GM18873 (cell line): ENCODE measurements around the gene CAMTA1.

ENCODE experiments used
- ATAC-seq: cut with Tn5 transposase; IDR thresholded peaks from one replicate; pipeline ENCODE4 v1.9.1; 2021; ENCODE audit warnings: mild to moderate bottlenecking, moderate library complexity, moderate number of reproducible peaks; ENCODE audit not compliant: unreplicated experiment, low FRiP score

Gene CAMTA1

DNA sequence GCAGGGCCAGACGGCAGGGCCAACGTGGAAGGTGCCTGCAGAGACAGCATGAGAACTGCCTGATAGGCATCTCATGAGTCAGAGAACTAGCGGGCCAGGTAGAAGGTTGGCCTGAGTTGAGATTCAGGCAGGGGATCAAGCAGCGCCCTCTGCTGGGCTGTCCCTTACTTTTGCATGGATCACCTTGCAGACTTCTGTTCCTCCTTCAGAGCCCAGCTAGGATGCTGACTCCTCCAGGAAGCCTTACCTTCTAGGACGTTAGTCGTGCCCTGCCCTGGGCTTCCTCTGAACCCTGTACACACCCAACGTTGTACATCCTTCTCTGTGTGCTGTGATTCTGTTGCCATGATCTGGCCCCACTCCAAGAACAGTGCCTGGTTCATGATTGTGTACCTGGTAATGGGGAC, 754.5 kb downstream of the CAMTA1 start:
- ATAC-seq, result no peak

- ATAC-seq, result no peak
These were observed 755.6 kb downstream of the CAMTA1 start for GRCh38 chr1:7540816-7541215.

DNA sequence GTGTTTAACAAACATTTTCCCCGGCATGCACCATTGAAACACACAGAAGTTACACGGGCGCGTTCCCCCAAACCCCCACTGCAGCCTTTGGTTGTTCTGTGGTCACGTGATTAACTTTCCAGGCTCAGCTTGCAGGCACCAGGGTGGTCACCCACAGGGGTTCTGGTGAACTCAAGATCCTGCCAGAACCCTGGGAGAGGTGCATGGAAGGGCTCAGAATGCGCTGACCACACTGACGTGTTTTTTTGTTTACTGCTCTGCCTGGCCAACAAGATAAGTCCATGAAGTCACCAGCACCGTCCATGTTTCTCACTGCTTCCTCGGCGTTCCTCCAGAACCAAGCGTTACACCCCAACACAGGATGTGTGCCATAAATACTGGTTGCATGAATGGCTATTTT, 756.4 kb downstream of the CAMTA1 start:
- no peak for ATAC-seq

GRCh38 chr1:7543718-7544090, 758.5 kb downstream of the CAMTA1 start:
- ATAC-seq, result no peak

GRCh38 chr1:7549277-7550161, 764.3 kb downstream of the CAMTA1 start:
- no peak for ATAC-seq

DNA sequence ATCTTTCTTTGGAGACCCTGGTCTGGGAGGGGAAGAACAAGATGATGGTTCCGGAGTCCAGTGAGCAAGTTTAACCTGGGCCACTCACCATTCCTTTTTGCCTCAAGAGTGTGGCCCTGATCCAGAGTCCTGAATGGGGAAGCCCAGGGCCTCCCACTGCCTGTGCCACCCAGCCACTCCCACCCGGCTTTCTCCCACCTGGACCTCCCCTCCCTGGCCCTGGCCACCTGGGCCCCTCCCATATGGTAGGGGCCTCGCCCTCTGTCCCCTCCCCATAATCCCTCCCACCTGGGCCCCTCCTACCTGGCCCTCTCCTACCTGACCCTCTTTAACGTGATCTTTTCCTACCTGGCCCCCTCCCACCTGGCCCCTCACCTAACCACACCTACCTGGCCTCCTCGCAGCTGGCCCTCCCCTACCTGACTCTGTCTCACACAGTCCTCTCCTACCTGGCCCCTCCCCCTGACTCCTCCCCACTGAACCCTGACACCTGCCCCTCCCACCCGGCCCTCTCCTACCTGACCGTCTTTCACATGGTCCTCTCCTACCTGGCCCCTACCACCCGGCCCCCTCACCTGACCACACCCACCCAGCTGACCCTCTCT, 765.1 kb downstream of the CAMTA1 start:
- no peak for ATAC-seq

- no peak for ATAC-seq
These were observed 765.7 kb downstream of the CAMTA1 start for GRCh38 chr1:7550981-7551380.

DNA sequence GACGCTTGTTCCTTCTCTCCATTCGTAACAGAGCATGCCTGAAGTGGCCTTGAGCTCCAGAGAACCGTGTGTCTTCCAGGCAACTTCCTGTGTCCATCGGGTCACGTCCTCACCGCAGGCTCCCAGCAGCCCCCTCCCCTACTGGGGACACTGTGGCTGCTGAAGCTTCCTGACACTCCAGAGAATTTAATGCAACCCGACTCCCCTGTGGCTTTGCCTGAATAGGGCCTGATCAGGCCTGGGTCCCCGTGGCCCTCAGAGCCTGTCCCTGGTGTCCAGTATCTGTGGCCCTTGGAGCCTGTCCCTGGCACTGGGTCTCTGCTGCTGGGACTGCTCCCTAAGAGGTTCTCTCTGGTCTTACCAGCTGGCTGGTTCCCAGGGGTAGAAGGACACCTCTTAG, 766.2 kb downstream of the CAMTA1 start:
- no peak for ATAC-seq

- ATAC-seq, result no peak
These were observed 767.1 kb downstream of the CAMTA1 start for GRCh38 chr1:7552402-7552801.

DNA sequence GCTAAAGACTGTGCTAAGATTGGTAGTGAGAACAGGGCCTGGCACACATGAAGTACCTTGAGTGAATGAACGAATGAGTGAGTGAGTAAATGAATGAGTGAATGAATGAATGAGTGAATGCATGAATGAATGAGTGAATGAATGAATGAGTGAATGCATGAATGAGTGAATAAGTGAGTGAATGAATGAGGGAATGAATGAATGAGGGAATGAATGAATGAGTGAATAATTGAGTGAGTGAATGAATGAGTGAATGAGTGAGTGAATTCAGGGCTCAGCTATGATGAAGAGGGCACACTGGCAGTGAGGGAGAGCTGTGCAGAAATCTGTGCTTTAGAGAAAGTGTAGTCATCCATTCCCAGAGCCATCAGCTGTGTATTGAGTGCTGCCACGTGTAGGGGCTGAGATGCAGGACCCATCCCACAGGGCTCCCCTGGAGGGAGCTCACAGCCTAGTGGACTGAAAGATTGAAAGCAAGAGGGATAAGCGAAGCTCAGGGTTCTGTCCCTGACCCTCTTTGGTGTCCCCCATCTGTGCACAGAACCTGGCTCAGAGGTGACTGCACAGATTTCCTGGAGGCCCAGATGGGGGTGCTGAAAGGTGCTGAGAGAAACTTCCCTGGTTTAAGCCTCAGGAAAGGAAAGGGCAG, 767.9 kb downstream of the CAMTA1 start:
- ATAC-seq, result no peak

DNA sequence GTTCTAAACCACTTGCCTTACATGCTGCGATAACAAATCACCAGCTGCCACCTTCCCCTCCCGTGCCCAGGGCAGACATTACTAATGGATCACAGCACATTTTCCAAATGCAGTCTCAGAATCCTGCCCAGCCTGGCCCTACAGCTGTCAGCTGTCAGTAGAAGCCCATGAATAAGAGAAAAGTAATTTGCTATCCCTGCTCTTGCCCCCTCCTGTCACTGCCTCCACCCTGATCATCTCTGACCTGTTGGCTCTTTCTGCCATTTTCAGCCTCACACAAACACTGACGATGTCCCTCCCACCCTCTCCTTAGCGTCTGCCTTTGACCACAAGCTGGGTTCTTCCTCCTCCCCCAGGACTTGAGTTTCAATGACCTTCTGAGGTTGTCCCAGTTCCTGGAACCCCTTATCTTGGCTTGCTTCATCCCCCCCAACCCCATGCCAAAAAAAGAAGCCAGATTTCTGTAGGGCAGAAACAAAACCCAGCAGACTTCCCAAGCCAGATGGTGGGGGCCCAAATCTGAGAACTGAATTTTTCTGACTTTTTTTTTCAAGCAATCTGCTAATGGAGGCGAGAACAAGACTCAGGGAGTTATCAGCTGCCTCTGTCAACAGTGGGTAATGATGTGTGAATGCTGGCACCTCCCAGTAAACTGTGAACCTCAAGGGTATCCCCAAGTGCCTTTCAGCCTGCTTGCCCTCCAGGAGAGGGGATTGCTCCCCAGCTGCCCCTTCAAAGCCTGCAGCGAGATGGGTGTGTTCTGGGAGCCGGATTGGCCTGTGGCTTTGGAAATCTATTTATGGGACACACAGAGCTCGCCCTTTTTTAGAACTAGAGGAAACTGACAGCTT, 769.4 kb downstream of the CAMTA1 start:
- no peak for ATAC-seq

DNA sequence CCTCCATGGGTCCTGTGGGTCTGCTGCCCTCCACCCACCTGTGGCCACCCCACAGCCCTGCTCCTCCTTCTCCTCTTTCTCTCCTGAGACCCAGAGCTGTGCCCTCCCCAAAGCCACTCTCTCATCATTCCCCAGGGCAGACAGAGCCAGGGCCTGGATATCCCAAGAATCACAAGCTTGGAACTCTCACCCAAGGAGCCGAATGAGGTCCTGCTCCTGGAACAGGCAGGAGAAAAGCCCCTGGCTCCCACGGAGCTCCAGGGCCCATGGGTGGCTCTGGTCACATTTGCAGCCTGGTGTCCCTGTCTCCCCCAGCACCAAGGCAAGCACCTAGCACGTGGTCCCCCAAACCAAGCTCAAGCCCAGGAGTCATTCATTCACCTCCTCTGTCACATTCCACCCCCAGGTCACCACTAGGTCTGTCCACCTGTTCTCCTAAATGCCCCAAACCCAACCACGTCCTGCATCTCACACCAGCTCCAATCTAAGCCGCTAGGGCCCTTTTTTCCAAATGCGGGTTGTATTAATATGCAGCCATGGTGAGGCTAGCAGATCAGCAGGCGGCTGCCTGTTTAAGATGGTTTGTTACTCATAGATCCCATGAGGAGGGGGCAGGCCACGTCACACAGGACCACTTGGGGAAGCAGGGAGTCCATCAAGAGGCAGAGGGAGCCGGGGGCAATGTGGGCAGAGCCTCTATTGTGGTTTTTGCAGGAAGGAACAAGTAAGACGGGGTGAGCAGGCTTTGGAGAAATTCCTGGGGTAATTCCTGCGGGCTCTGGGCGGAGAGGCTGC, 770.3 kb downstream of the CAMTA1 start:
- ATAC-seq, result no peak

DNA sequence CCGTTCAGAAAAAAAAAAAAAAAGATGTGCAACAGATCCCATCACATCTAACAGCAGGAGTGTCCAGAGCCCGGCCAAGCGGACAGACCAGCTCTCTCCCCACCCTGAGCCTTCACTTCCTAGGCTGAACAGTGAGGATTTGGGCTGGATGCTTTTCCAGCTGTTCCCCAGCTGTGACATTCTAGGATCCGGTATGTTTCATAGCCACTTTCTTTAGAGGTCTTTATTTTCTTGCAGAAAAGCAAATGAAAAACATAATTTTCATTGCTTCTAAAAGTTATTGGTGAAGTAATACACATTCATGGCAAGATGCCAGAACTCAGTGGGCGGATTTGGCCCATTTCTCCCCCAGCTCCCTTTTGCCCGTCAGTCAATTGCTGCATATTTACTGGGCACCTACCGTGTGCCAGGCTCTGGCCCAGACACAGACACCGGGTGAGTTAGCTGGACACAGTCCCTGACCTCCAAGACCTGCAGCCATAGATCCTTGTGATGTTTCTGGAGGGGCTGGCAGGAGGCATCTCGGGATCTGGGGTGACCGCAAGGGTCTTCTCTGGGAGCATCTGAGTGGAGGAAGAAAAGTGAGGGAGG, 772.1 kb downstream of the CAMTA1 start:
- no peak for ATAC-seq

DNA sequence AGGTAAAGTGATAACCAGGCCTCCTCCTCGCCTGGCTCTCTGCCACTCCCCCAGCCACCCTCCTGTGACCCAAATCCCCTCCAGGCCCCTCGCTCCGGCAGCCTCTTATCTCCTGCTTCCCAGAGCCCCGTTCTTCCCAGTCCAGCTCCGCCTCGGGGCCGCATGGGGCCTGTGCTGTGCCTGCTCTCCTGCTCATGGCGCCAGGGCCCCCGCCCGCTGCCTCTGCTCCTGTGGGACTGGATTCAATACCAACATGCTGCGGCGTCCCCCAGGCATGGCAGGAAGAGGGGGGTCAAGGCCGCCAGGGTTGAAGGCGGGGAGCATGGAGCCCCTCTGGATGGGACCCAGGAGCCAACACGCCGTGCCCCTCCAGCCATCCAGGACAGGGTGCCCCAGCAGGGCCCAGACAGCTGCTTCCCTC, 772.8 kb downstream of the CAMTA1 start:
- ATAC-seq, result no peak

DNA sequence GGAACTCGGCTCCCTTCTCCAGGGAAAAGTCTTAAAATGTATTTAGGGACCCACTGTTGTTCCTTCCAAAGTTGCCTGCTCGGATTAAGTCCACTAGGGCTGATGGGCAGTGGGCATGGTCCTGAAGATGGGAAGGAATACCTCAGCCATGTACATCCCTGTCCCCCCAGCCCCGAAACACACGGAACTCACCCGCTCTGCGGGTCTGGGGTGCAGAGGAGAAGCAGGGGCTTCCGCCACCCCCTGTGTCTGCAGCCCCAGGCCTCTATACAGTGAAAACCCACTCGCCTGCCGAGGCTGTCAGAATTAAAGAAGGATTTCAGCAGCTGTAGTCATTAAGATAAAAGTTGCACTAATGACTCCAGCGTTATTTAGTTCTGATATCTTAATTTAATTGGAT, 773.2 kb downstream of the CAMTA1 start:
- ATAC-seq, result no peak

DNA sequence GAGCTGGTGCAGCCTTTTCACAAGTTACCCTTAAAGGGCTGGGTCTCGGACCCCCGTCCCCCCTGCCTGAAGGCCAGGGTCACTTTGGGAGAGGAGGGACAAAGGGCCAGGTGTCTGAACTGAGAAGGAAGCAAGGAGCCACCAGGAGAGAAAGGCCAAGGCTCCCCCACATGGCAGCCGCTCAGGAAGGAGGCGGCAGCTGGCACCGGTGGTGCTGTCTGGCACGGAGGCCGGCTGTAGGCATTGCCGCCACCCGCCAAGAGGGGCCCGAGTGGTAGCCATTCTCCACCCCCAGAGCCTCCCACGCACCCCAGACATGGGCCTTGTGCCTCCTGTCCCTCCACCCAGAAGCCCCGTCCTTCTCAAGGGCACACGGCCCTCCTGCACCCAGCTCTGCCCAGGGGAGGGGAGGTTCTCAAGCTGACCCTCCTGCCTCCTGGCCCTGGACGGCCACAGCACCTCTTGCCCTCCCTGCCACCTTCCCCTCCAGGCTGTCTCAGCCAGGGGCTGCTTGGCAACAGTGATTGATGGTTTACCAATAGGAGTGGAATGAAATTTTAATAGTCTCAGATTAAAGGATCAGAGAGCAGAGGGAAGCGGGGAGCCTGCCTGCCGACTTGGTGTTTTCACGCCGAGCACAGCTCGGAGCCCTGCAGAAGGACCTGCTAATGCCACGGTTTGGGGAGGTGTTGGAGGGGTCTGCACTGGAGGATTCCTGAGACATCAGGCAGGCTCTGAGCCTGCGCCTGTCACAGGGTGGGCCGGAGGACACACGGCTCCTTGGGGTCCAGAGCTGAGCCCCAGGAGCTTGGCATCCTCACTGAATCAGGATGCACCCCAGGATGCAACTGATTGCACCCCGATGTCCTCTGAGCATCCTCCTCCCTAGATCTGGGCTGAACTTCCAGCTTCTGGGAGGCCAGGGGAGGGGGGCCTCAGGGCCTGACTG, 773.9 kb downstream of the CAMTA1 start:
- ATAC-seq, result no peak

GRCh38 chr1:7560128-7560527, 774.9 kb downstream of the CAMTA1 start:
- ATAC-seq, result no peak

- ATAC-seq, result no peak
These were observed 775.4 kb downstream of the CAMTA1 start for GRCh38 chr1:7560601-7561181.
